Keratinocyte (primary cell): ENCODE measurements around the gene EPHA10. TPM values are rescaled to one million over a fixed set of nuclear protein-coding genes. Genes with fewer than 3 reads are reported as not detected.

Source experiments
- DNase-seq: peaks from one replicate; pipeline ENCODE4 v3.0.0-alpha.2; 2011; ENCODE audit warnings: low read depth, missing footprints, low spot score
- FAIRE-seq: peaks from 2 replicates; lab custom pipeline; 2011; peaks lifted over from hg19 to GRCh38; lab: Jason Lieb, UNC
- H2AFZ ChIP-seq: 2 replicates; pipeline ENCODE4 v1.6.0; 2012; ENCODE audit warnings: low read length, control low read depth, inconsistent platforms; ENCODE audit not compliant: control insufficient read depth
- H3K27ac ChIP-seq: 2 replicates; pipeline ENCODE4 v1.5.1; 2011; ENCODE audit warnings: low read length; ENCODE audit not compliant: control insufficient read depth, insufficient read depth
- H3K27me3 ChIP-seq: 3 replicates; pipeline ENCODE4 v1.6.0; 2011; ENCODE audit warnings: low read length; ENCODE audit not compliant: control insufficient read depth, insufficient read depth; ENCODE audit errors: extremely low read depth
- H3K36me3 ChIP-seq, 2 experiments: 2 replicates in 1 of 2; 3 replicates in 1 of 2; pipeline ENCODE4 v1.5.1; 2011; ENCODE audit warnings: low read length in 2 of 2, mild to moderate bottlenecking in 1 of 2; ENCODE audit not compliant: control insufficient read depth in 2 of 2, insufficient read depth in 2 of 2; ENCODE audit errors: extremely low read depth in 1 of 2
- H3K4me1 ChIP-seq: 3 replicates; pipeline ENCODE4 v1.5.1; 2011; ENCODE audit warnings: low read length; ENCODE audit not compliant: control insufficient read depth, insufficient read depth; ENCODE audit errors: extremely low read depth
- H3K4me2 ChIP-seq: 3 replicates; pipeline ENCODE4 v1.6.0; 2011; ENCODE audit warnings: low read depth, low read length; ENCODE audit not compliant: control insufficient read depth, insufficient read depth; ENCODE audit errors: extremely low read depth
- H3K4me3 ChIP-seq, 3 experiments: fragments of 200-600 bp in 1 of 3; sonication (generic) in 1 of 3; 2 replicates in 2 of 3; 3 replicates in 1 of 3; pipeline ENCODE4 v1.5.1; 2011 to 2016; ENCODE audit warnings: low read length in 3 of 3, mild to moderate bottlenecking in 3 of 3, control low read depth in 2 of 3, inconsistent platforms in 1 of 3, low read depth in 1 of 3, mixed read lengths in 1 of 3, mixed run types in 1 of 3, moderate library complexity in 1 of 3; ENCODE audit not compliant: control insufficient read depth in 2 of 3, insufficient read depth in 2 of 3; ENCODE audit errors: extremely low read depth in 1 of 3
- H3K79me2 ChIP-seq: 2 replicates; pipeline ENCODE4 v1.6.0; 2012; ENCODE audit warnings: low read length; ENCODE audit not compliant: control insufficient read depth, insufficient read depth
- H3K9ac ChIP-seq: 3 replicates; pipeline ENCODE4 v1.6.0; 2011; ENCODE audit warnings: low read length; ENCODE audit not compliant: control insufficient read depth, insufficient read depth; ENCODE audit errors: extremely low read depth
- H3K9me1 ChIP-seq: 3 replicates; pipeline ENCODE4 v1.6.0; 2011; ENCODE audit warnings: low read length; ENCODE audit not compliant: control insufficient read depth, insufficient read depth; ENCODE audit errors: extremely low read depth
- H3K9me3 ChIP-seq: 2 replicates; pipeline ENCODE4 v1.5.1; 2012; ENCODE audit warnings: low read depth, low read length; ENCODE audit not compliant: control insufficient read depth
- H4K20me1 ChIP-seq: 3 replicates; pipeline ENCODE4 v1.6.0; 2011; ENCODE audit warnings: low read length; ENCODE audit not compliant: control insufficient read depth, insufficient read depth; ENCODE audit errors: extremely low read depth
- CTCF ChIP-seq, 3 experiments: IDR thresholded peaks in 1 of 3; conservative IDR thresholded peaks in 1 of 3; optimal IDR thresholded peaks in 1 of 3; 2 replicates in 2 of 3; 3 replicates in 1 of 3; pipeline versions ENCODE3 to v1.5.1; 2011; ENCODE audit warnings: low read length in 3 of 3, mild to moderate bottlenecking in 3 of 3, moderate library complexity in 2 of 3, control low read depth in 1 of 3, inconsistent platforms in 1 of 3; ENCODE audit not compliant: insufficient read depth in 2 of 3; ENCODE audit errors: extremely low read depth in 1 of 3
- EZH2 ChIP-seq: IDR thresholded peaks from one replicate; pipeline ENCODE4 v1.6.1; 2012; ENCODE audit warnings: inconsistent platforms, mild to moderate bottlenecking, low read length, moderate library complexity
- dilution Hi-C: fragments of 300-500 bp; cut with MboI; formaldehyde crosslinking; loops from one replicate; pipeline ENCODE4 v1.7.0; 2020; ENCODE audit warnings: low sequenced_read_pairs; ENCODE audit not compliant: extremely low pct_ligation_motif_present
- polyA plus RNA-seq, 5 experiments: library from polyadenylated mRNA; depleted of rRNA in 3 of 5; stranded (reverse) in 3 of 5; stranded (forward) in 1 of 5; unstranded in 1 of 5; fragments of >200 nt; gene quantifications; 1 replicate in 1 of 5; 2 replicates in 3 of 5; 3 replicates in 1 of 5; pipeline versions ENCODE4 v1.2.1 to v1.2.3, GENCODE V29; 2011 to 2012; ENCODE audit warnings: missing spikeins in 2 of 5, low read depth in 1 of 5, low replicate concordance in 1 of 5

The EPHA10 gene
- polyA plus RNA-seq, 1 donor (not counting 4 experiments of a cell fraction or from before 2014, with no cell fraction given), result not detected

GRCh38 chr1:37699147-37699546 lies 65.8 kb downstream of the EPHA10 start:
- Histone ChIP-seq H2AFZ (no peak overlapping the region), H3K27me3 (no peaks in the 10 kb centered on the region), H3K4me1 (no peaks in the 10 kb centered on the region), H3K9me1 (no peaks in the 10 kb centered on the region), H4K20me1 (no peaks in the 10 kb centered on the region), H3K9me3 (no peaks in the 10 kb centered on the region), H3K4me2 (no peak overlapping the region), H3K79me2 (peaks cover 10% of the 10 kb centered on the region), H3K4me3 (no peak overlapping the region), H3K9ac (no peak overlapping the region), H3K27ac (no peak overlapping the region), H3K36me3 (peaks cover 8 to 40% of the 10 kb centered on the region in 2 experiments)
- dilution Hi-C loops, result loop anchor here (25.0 kb wide), 1 partner anchor 112 kb away; the partner anchor contains the start of gene GNL2
- TF ChIP-seq EZH2, result no peak
- no peak for TF ChIP-seq CTCF (optimal IDR thresholded peaks at IDR 0.05 in 1 of 3, IDR thresholded peaks at IDR 0.05 in 1 of 3, conservative IDR thresholded peaks at IDR 0.05 in 1 of 3; ENCODE audit: extremely low read depth in 1 of 3, insufficient read depth in 2 of 3, low read length in 3 of 3)
- DNase-seq (no peak), FAIRE-seq (no peak)

- H3K9me1 ChIP-seq, result no peaks in the 10 kb centered on the region
- peaks cover 8 to 36% of the 10 kb centered on the region in 2 experiments for H3K36me3 ChIP-seq
- H3K9me3 ChIP-seq, result no peaks in the 10 kb centered on the region
- H3K4me2 ChIP-seq, result no peak overlapping the region
- no peak overlapping the region for H2AFZ ChIP-seq
- no peaks in the 10 kb centered on the region for H4K20me1 ChIP-seq
- TF ChIP-seq EZH2 (no peak), CTCF (optimal IDR thresholded peaks at IDR 0.05 in 1 of 3, IDR thresholded peaks at IDR 0.05 in 1 of 3, conservative IDR thresholded peaks at IDR 0.05 in 1 of 3; ENCODE audit: extremely low read depth in 1 of 3, insufficient read depth in 2 of 3, low read length in 3 of 3) (no peak)
- dilution Hi-C loops, result loop anchor here (25.0 kb wide), 1 partner anchor 110 kb away; the partner anchor contains the start of gene GNL2
- DNase-seq (no peak), FAIRE-seq (no peak)
- peaks cover 3% of the 10 kb centered on the region for H3K4me1 ChIP-seq
- no peaks in the 10 kb centered on the region for H3K27me3 ChIP-seq
- H3K9ac ChIP-seq, result no peak overlapping the region
- no peak overlapping the region for H3K4me3 ChIP-seq
- H3K27ac ChIP-seq, result no peak overlapping the region
- H3K79me2 ChIP-seq, result peaks cover 22% of the 10 kb centered on the region
Measured at GRCh38 chr1:37697737-37698136, 67.2 kb downstream of the EPHA10 start.
